ENCODE measurements around the gene NKX1-2.

The NKX1-2 gene

GRCh38 chr10:124476043-124476725, 26.3 kb upstream of the NKX1-2 start:
- no peak for DNase-seq (ENCODE audit: extremely low read depth in 1 of 2, low read depth in 1 of 2)

GRCh38 chr10:124474514-124475070, 24.8 kb upstream of the NKX1-2 start:
- DNase-seq (ENCODE audit: extremely low read depth in 1 of 2, low read depth in 1 of 2), result no peak

- no peak for DNase-seq (ENCODE audit: extremely low read depth in 1 of 2, low read depth in 1 of 2)
Measured at GRCh38 chr10:124473070-124473469, 23.2 kb upstream of the NKX1-2 start.

- no peak for DNase-seq (ENCODE audit: extremely low read depth in 1 of 2, low read depth in 1 of 2)
Measured at GRCh38 chr10:124472071-124472470, 22.2 kb upstream of the NKX1-2 start.

- DNase-seq (ENCODE audit: extremely low read depth in 1 of 2, low read depth in 1 of 2), result no peak
Measured at GRCh38 chr10:124470544-124471434, 21.0 kb upstream of the NKX1-2 start.

GRCh38 chr10:124469956-124470484, 20.2 kb upstream of the NKX1-2 start:
- DNase-seq (ENCODE audit: extremely low read depth in 1 of 2, low read depth in 1 of 2), result no peak

- DNase-seq (ENCODE audit: extremely low read depth in 1 of 2, low read depth in 1 of 2), result no peak
Measured at GRCh38 chr10:124468624-124469023, 18.8 kb upstream of the NKX1-2 start.

- DNase-seq (ENCODE audit: extremely low read depth in 1 of 2, low read depth in 1 of 2), result no peak
Measured at GRCh38 chr10:124467165-124467564, 17.3 kb upstream of the NKX1-2 start.

- no peak for DNase-seq (ENCODE audit: extremely low read depth in 1 of 2, low read depth in 1 of 2)
Measured at GRCh38 chr10:124465777-124466488, 16.1 kb upstream of the NKX1-2 start.

GRCh38 chr10:124465003-124465776, 15.4 kb upstream of the NKX1-2 start:
- DNase-seq (ENCODE audit: extremely low read depth in 1 of 2, low read depth in 1 of 2), result no peak

GRCh38 chr10:124464028-124464965, 14.5 kb upstream of the NKX1-2 start:
- DNase-seq (ENCODE audit: extremely low read depth in 1 of 2, low read depth in 1 of 2), result no peak

GRCh38 chr10:124462348-124462695, 12.5 kb upstream of the NKX1-2 start:
- no peak for DNase-seq (ENCODE audit: extremely low read depth in 1 of 2, low read depth in 1 of 2)

GRCh38 chr10:124461642-124462347, 12.0 kb upstream of the NKX1-2 start, which contains the start of gene LHPP:
Gene LHPP, plus strand, starts transcription at chr10:124461823. Its CDS starts 40 bp downstream, at chr10:124461863.
- DNase-seq (ENCODE audit: extremely low read depth in 1 of 2, low read depth in 1 of 2), result peak; percentile 42 to 75

GRCh38 chr10:124460144-124460543, 10.3 kb upstream of the NKX1-2 start:
- no peak for DNase-seq (ENCODE audit: extremely low read depth in 1 of 2, low read depth in 1 of 2)

- no peak for DNase-seq (ENCODE audit: extremely low read depth in 1 of 2, low read depth in 1 of 2)
Measured at GRCh38 chr10:124459395-124459794, 9.6 kb upstream of the NKX1-2 start.

- DNase-seq (ENCODE audit: extremely low read depth in 1 of 2, low read depth in 1 of 2), result no peak
Measured at GRCh38 chr10:124458889-124459288, 9.1 kb upstream of the NKX1-2 start.

GRCh38 chr10:124458473-124458872, 8.6 kb upstream of the NKX1-2 start:
- DNase-seq (ENCODE audit: extremely low read depth in 1 of 2, low read depth in 1 of 2), result no peak

GRCh38 chr10:124455441-124455840, 5.6 kb upstream of the NKX1-2 start:
- DNase-seq (ENCODE audit: extremely low read depth in 1 of 2, low read depth in 1 of 2), result no peak
